SW480 (cell line): ENCODE measurements around the gene MAPK9.
A peak's percentile ranks its signal among the peaks of the same experiment; 100 is the strongest.

ENCODE experiments used
- DNase-seq: peaks from one replicate; pipeline ENCODE4 v3.0.0-alpha.2; 2016; ENCODE audit warnings: low spot score

The MAPK9 gene

GRCh38 chr5:180205916-180206315 is 86.0 kb downstream of the MAPK9 start:
- DNase-seq = no peak

- no peak for DNase-seq
Observed at GRCh38 chr5:180204276-180204819, 87.5 kb downstream of the MAPK9 start.

GRCh38 chr5:180202939-180203573 is 88.8 kb downstream of the MAPK9 start:
- DNase-seq = no peak

- DNase-seq = peak; percentile 15
Observed at GRCh38 chr5:180201051-180201987, 90.6 kb downstream of the MAPK9 start.

- no peak for DNase-seq
Observed at GRCh38 chr5:180199390-180199789, 92.5 kb downstream of the MAPK9 start.

GRCh38 chr5:180198208-180198607 is 93.7 kb downstream of the MAPK9 start:
- no peak for DNase-seq

- no peak for DNase-seq
Observed at GRCh38 chr5:180197016-180197702, 94.7 kb downstream of the MAPK9 start.

- no peak for DNase-seq
Observed at GRCh38 chr5:180194410-180195345, 97.2 kb downstream of the MAPK9 start.

GRCh38 chr5:180193749-180194375 is 98.0 kb downstream of the MAPK9 start:
- no peak for DNase-seq

GRCh38 chr5:180191716-180192115 is 100.2 kb downstream of the MAPK9 start:
- DNase-seq = no peak

- DNase-seq = no peak
Observed at GRCh38 chr5:180187767-180188166, 104.1 kb downstream of the MAPK9 start.
